K562 (cell line): ENCODE results near the gene POLR2C. TPM values are rescaled to one million over a fixed set of nuclear protein-coding genes. Genes with fewer than 3 reads are reported as not detected.

ENCODE experiments used
- ARID1B ChIP-seq: fragments of 450-650 bp; IDR thresholded peaks from 2 replicates; pipeline ENCODE4 v1.6.1; 2016; ENCODE audit warnings: antibody characterized with exemption, mild to moderate bottlenecking, inconsistent platforms
- BACH1 ChIP-seq: fragments of 200-800 bp; sonication (Bioruptor generic); IDR thresholded peaks from 2 replicates; pipeline ENCODE4 v1.6.1; 2016; ENCODE audit warnings: missing genetic modification characterization, missing compliant biosample characterization
- COPS2 ChIP-seq: fragments of 450-650 bp; conservative IDR thresholded peaks from 2 replicates; pipeline ENCODE4 v1.6.1; 2016; ENCODE audit warnings: mild to moderate bottlenecking, moderate library complexity
- GATAD2A ChIP-seq: fragments of 450-650 bp; IDR thresholded peaks from 2 replicates; pipeline ENCODE4 v1.6.1; 2017
- POLR3G ChIP-seq: IDR thresholded peaks from 2 replicates; pipeline ENCODE4 v1.6.1; 2011; ENCODE audit not compliant: insufficient read length, insufficient replicate concordance; ENCODE audit errors: extremely low read depth
- PTRF ChIP-seq: fragments of 450-650 bp; IDR thresholded peaks from 2 replicates; pipeline ENCODE4 v1.6.1; 2016; ENCODE audit warnings: mild to moderate bottlenecking, missing genetic modification characterization, missing compliant biosample characterization
- SMARCA4 ChIP-seq: fragments of 450-650 bp; IDR thresholded peaks from 2 replicates; pipeline ENCODE4 v1.6.1; 2016
- TFAM ChIP-seq: fragments of 250-450 bp; sonication (Bioruptor Pico); conservative IDR thresholded peaks from 2 replicates; pipeline ENCODE4 v1.5.0; 2021; ENCODE audit warnings: mild to moderate bottlenecking, moderate library complexity
- ZBTB1 ChIP-seq: sonication (generic); formaldehyde crosslinking; IDR thresholded peaks from 2 replicates; pipeline ENCODE4 v1.8.1; 2023; ENCODE audit warnings: missing genetic modification reagents, low read depth, mild to moderate bottlenecking, borderline replicate concordance
- ZBTB17 ChIP-seq: fragments of 450-650 bp; formaldehyde crosslinking; IDR thresholded peaks from 2 replicates; pipeline ENCODE4 v1.4.0; 2020; ENCODE audit warnings: mild to moderate bottlenecking
- ZC3H4 ChIP-seq: sonication (generic); formaldehyde crosslinking; IDR thresholded peaks from 2 replicates; pipeline ENCODE4 v1.9.0; 2021; ENCODE audit warnings: missing genetic modification reagents, borderline replicate concordance
- ZNF24 ChIP-seq: fragments of 450-650 bp; IDR thresholded peaks from 2 replicates; pipeline ENCODE4 v1.6.1; 2016
- ZNF436 ChIP-seq: fragments of 250-450, 450-650 bp; sonication (Bioruptor Pico); formaldehyde crosslinking; IDR thresholded peaks from 2 replicates; pipeline ENCODE4 v1.7.0; 2020; ENCODE audit warnings: mild to moderate bottlenecking
- ZSCAN32 ChIP-seq: fragments of 450-650 bp; formaldehyde crosslinking; IDR thresholded peaks from 2 replicates; pipeline ENCODE4 v1.4.0; 2020; ENCODE audit warnings: mild to moderate bottlenecking, moderate library complexity
- polyA plus RNA-seq, 8 experiments: library from polyadenylated mRNA; depleted of rRNA in 4 of 8; stranded (reverse) in 5 of 8; unstranded in 3 of 8; fragments of >200 nt; fragmentation: Nextera tagmentation in 2 of 8; fragmentation: Illumina TruSeq in 1 of 8; extraction: Ambion mirVana in 2 of 8; extraction: Trizol in 1 of 8; gene quantifications; 2 replicates each; pipeline versions ENCODE4 v1.2.1 to v1.2.3, GENCODE V29; 2011 to 2014; ENCODE audit warnings: inconsistent platforms in 1 of 8, missing spikeins in 1 of 8
- total RNA-seq, 7 experiments: library from RNA; depleted of rRNA in 6 of 7; stranded (reverse); fragments of >200 nt in 6 of 7; fragmentation: Illumina TruSeq in 2 of 7; extraction: Trizol in 2 of 7; gene quantifications; 2 replicates each; pipeline versions ENCODE4 v1.2.1 to v1.2.3, GENCODE V29; 2011 to 2021; ENCODE audit warnings: low replicate concordance in 1 of 7
- TF ChIP-seq, protein P1 (sequence below): sonication (generic); formaldehyde crosslinking; IDR thresholded peaks from 2 replicates; pipeline ENCODE4 v1.5.0; 2020; ENCODE audit warnings: missing genetic modification reagents
- TF ChIP-seq, protein P2 (sequence below): fragments of 250-450 bp; sonication (Bioruptor Pico); IDR thresholded peaks from 2 replicates; pipeline ENCODE4 v1.4.0; 2020; ENCODE audit warnings: mild to moderate bottlenecking, moderate library complexity
- TF ChIP-seq, protein P3 (sequence below): fragments of 250-450 bp; sonication (Bioruptor Pico); IDR thresholded peaks from 2 replicates; pipeline ENCODE4 v1.5.1; 2021; ENCODE audit warnings: mild to moderate bottlenecking
- TF ChIP-seq, protein P4 (sequence below): fragments of 250-450 bp; sonication (Bioruptor Pico); IDR thresholded peaks from 2 replicates; pipeline ENCODE4 v1.4.0; 2020
- TF ChIP-seq, protein P5 (sequence below): fragments of 250-450 bp; sonication (Bioruptor Pico); IDR thresholded peaks from 2 replicates; pipeline ENCODE4 v1.4.0; 2020; ENCODE audit warnings: mild to moderate bottlenecking
- TF ChIP-seq, protein P6 (sequence below): fragments of 450-650 bp; IDR thresholded peaks from one replicate; pipeline ENCODE4 v1.6.1; 2018; ENCODE audit warnings: mild to moderate bottlenecking, moderate library complexity; ENCODE audit not compliant: partially characterized antibody

Gene POLR2C
- total and polyA plus RNA-seq, 9 of the 15 experiments (the other 6 are each of a cell fraction or from before 2014, with no cell fraction given), result 70.3 to 163 (median 92.3) TPM

DNA sequence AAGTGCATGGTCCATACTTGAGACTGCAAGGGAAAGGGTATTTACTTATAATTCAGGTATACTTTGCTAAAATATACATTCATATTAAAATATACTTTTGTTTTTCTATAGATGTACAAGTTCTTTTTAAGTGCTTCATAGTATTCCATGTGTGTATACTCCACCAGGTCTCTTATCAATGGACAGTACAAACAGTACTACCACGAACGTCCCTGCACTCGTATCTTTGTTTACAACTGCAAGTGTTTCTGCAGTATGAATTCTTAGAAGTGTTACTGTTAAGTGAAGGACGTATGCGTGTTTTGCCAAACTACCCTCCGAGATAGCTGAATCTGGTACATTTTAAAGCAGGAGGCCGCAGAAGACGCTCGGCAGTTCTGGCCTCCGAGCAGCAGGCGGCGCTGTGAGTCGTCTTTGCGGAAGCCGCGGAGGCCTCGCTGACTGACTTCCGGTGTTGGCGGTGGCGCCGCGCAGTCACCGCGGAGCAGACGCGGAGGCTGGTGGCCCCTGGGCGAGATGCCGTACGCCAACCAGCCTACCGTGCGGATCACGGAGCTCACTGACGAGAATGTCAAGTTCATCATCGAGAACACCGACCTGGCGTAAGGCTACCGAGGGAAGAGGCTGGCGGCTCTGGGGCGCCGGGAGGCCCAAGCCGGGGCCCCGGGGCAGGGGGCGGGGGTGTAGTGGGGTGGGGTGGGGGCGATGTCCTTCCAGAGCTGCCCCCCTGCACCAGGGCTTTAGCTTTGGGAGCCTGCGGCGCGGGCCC is at the start of gene POLR2C (continued):
- TF ChIP-seq, protein P1, sequence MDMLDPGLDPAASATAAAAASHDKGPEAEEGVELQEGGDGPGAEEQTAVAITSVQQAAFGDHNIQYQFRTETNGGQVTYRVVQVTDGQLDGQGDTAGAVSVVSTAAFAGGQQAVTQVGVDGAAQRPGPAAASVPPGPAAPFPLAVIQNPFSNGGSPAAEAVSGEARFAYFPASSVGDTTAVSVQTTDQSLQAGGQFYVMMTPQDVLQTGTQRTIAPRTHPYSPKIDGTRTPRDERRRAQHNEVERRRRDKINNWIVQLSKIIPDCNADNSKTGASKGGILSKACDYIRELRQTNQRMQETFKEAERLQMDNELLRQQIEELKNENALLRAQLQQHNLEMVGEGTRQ, result no peak
- TF ChIP-seq ZSCAN32 (CRISPR knock-in tag) (0 out of 2 replicates have a peak, but pooled peaks have one; percentile 5), ARID1B (peak; percentile 33; the same call in 1 of the 2 replicates), ZNF24 (peak; percentile 76), BACH1 (tag) (no peak), ZC3H4 (CRISPR knock-in tag) (no peak), TFAM (no peak), ZBTB1 (CRISPR knock-in tag) (no peak), POLR3G (no peak), PTRF (tag) (no peak), ZNF436 (CRISPR knock-in tag) (peak; percentile 63; the same call in 1 of the 2 replicates), GATAD2A (no peak), COPS2 (no peak), SMARCA4 (no peak), ZBTB17 (CRISPR knock-in tag) (0 out of 2 replicates have a peak, but pooled peaks have one; percentile 22)
- TF ChIP-seq, protein P2, sequence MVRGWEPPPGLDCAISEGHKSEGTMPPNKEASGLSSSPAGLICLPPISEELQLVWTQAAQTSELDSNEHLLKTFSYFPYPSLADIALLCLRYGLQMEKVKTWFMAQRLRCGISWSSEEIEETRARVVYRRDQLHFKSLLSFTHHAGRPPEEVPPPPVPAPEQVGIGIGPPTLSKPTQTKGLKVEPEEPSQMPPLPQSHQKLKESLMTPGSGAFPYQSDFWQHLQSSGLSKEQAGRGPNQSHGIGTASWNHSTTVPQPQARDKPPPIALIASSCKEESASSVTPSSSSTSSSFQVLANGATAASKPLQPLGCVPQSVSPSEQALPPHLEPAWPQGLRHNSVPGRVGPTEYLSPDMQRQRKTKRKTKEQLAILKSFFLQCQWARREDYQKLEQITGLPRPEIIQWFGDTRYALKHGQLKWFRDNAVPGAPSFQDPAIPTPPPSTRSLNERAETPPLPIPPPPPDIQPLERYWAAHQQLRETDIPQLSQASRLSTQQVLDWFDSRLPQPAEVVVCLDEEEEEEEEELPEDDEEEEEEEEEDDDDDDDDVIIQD (CRISPR knock-in tag), result no peak
- TF ChIP-seq, protein P3, sequence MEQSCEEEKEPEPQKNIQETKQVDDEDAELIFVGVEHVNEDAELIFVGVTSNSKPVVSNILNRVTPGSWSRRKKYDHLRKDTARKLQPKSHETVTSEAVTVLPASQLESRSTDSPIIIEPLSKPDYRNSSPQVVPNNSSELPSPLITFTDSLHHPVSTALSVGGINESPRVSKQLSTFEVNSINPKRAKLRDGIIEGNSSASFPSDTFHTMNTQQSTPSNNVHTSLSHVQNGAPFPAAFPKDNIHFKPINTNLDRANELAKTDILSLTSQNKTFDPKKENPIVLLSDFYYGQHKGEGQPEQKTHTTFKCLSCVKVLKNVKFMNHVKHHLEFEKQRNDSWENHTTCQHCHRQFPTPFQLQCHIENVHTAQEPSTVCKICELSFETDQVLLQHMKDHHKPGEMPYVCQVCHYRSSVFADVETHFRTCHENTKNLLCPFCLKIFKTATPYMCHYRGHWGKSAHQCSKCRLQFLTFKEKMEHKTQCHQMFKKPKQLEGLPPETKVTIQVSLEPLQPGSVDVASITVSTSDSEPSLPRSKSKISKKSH (CRISPR knock-in tag), result no peak
- TF ChIP-seq, protein P4, sequence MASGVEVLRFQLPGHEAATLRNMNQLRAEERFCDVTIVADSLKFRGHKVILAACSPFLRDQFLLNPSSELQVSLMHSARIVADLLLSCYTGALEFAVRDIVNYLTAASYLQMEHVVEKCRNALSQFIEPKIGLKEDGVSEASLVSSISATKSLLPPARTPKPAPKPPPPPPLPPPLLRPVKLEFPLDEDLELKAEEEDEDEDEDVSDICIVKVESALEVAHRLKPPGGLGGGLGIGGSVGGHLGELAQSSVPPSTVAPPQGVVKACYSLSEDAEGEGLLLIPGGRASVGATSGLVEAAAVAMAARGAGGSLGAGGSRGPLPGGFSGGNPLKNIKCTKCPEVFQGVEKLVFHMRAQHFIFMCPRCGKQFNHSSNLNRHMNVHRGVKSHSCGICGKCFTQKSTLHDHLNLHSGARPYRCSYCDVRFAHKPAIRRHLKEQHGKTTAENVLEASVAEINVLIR (CRISPR knock-in tag), result 0 out of 2 replicates have a peak, but pooled peaks have one; percentile 25
- TF ChIP-seq, protein P5, sequence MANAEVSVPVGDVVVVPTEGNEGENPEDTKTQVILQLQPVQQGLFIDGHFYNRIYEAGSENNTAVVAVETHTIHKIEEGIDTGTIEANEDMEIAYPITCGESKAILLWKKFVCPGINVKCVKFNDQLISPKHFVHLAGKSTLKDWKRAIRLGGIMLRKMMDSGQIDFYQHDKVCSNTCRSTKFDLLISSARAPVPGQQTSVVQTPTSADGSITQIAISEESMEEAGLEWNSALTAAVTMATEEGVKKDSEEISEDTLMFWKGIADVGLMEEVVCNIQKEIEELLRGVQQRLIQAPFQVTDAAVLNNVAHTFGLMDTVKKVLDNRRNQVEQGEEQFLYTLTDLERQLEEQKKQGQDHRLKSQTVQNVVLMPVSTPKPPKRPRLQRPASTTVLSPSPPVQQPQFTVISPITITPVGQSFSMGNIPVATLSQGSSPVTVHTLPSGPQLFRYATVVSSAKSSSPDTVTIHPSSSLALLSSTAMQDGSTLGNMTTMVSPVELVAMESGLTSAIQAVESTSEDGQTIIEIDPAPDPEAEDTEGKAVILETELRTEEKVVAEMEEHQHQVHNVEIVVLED (CRISPR knock-in tag), result peak; percentile 57
- TF ChIP-seq, protein P6, sequence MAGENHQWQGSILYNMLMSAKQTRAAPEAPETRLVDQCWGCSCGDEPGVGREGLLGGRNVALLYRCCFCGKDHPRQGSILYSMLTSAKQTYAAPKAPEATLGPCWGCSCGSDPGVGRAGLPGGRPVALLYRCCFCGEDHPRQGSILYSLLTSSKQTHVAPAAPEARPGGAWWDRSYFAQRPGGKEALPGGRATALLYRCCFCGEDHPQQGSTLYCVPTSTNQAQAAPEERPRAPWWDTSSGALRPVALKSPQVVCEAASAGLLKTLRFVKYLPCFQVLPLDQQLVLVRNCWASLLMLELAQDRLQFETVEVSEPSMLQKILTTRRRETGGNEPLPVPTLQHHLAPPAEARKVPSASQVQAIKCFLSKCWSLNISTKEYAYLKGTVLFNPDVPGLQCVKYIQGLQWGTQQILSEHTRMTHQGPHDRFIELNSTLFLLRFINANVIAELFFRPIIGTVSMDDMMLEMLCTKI, result no peak
